ENCODE results near the gene CREB3L4.

Gene CREB3L4

DNA sequence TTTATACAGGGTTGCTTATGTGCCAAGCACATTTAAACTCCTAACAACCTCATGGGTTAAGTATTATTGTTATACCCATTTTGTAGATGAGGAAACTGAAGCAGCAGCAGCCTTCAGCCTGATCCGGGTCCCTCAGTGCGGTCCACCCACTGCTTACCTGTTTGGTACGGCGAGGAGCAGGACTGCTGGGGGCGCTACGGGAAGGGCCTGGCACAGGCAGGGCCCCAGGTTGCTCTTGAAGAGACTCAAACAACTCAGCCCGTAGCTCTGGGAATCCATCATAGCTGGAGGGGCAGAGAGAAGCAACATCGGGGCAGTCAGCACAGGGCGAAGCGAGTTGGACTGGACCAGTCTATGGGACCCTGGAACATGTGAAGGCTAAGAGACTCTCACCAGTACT lies 30.4 kb upstream of the CREB3L4 start:
- Histone ChIP-seq H3K9me3 (no peaks in the 10 kb centered on the region), H3K27me3 (no peaks in the 10 kb centered on the region), H3K36me3 (peaks cover 100% of the 10 kb centered on the region), H3K27ac (no peak overlapping the region), H3K4me3 (no peak overlapping the region), H4K20me1 (peaks cover 15% of the 10 kb centered on the region), H3K9ac (no peak overlapping the region), H3K4me1 (peaks cover 14% of the 10 kb centered on the region; the same call in 1 of the 2 replicates), H3K4me2 (no peak overlapping the region)
- no peak for TF ChIP-seq Cebpa-rat (IDR thresholded peaks at IDR 0.05)

DNA sequence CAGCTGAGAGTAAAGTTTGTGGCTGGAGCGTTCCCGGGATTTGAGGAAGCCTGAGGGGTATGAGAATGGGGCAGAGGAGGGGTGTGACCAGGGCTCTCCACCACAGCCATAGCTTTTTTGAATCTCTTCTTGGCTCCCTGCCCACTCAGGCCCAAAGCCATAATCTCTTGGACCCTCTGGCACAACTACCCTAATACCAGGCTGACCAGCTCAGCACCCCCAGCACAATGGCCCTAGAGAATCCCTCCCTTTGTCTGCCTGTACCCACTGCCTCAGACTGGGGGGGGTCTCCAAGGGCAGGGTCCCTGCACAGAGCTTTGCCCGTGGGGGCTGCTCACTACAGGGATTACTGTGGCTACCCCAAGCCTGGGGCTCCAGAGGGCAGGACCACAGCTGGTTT lies 28.7 kb upstream of the CREB3L4 start:
- no peak overlapping the region for H3K4me2 ChIP-seq

GRCh38 chr1:153939476-153939875 lies 28.2 kb upstream of the CREB3L4 start:
- Histone ChIP-seq H3K4me2 (no peak overlapping the region), H3K9ac (no peak overlapping the region), H3K27ac (no peak overlapping the region), H3K36me3 (peaks cover 98% of the 10 kb centered on the region), H3K27me3 (no peaks in the 10 kb centered on the region), H3K9me3 (no peaks in the 10 kb centered on the region), H4K20me1 (peaks cover 15% of the 10 kb centered on the region), H3K4me1 (peaks cover 33% of the 10 kb centered on the region), H3K4me3 (no peak overlapping the region)
- no peak for TF ChIP-seq Cebpa-rat (IDR thresholded peaks at IDR 0.05)

More for the DNA sequence above, 28.7 kb upstream of the CREB3L4 start:
- TF ChIP-seq Cebpa-rat (IDR thresholded peaks at IDR 0.05), result no peak
- Histone ChIP-seq H3K4me3 (no peak overlapping the region), H3K27me3 (no peaks in the 10 kb centered on the region), H3K27ac (no peak overlapping the region), H3K9me3 (no peaks in the 10 kb centered on the region), H4K20me1 (peaks cover 15% of the 10 kb centered on the region), H3K36me3 (peaks cover 100% of the 10 kb centered on the region), H3K9ac (no peak overlapping the region), H3K4me1 (peaks cover 28% of the 10 kb centered on the region)

GRCh38 chr1:153940756-153941155 lies 26.9 kb upstream of the CREB3L4 start:
- no peak for TF ChIP-seq Cebpa-rat (IDR thresholded peaks at IDR 0.05)
- no peak overlapping the region; the same call in 1 of the 2 replicates for H3K9ac ChIP-seq
- H3K36me3 ChIP-seq, result peaks cover 85% of the 10 kb centered on the region

DNA sequence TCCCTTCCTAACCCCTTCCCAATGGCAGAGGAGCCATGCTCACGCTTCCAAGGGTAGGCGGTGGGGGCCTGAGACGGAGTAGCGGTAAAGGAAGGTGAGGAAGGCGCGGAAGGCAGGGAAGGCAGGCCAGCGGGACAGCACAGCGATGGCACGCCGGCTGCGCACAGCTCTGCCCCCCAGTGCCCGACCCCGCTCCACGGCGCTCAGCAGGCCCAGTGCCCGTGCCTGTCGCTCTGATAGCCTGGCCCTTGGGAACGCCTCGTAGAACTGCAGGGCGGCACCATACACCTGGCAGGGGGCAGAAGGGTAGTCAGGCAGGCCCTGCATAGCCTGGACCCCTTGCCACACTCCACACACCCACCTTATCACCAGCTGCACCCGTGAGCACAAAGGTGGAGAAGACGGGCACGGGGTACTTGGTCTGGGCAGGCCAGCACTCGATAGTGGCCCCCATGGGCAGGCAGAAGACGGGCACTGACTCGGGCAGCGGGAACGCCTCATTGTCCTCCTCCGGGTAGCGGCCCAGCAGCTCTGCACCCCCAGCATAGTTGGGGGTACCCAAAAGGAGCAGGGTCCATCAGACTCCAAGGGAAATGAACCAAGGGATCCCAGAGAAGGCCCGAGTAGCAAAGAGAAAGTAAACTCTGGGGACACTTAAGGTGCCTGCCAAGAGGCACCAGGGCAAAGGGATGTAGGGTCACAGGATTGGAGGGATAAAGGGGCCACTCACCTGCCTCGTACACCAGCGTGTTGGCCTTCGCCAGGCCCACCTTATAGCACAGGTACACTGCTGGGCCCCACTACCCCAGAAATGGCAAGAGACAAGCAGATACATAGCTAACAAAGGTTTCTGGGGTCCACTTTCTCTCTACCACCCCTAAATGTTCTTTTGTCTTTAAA lies 25.6 kb upstream of the CREB3L4 start:
- no peak overlapping the region for H3K9ac ChIP-seq
- no peaks in the 10 kb centered on the region for H3K9me3 ChIP-seq
- H3K4me3 ChIP-seq, result no peak overlapping the region
- 0 out of 2 replicates have a peak overlapping the region, but pooled peaks have one; percentile 9 for H3K27ac ChIP-seq
- TF ChIP-seq Cebpa-rat (IDR thresholded peaks at IDR 0.05), result no peak
- peaks cover 73% of the 10 kb centered on the region for H3K36me3 ChIP-seq
- H3K4me1 ChIP-seq, result peaks cover 44% of the 10 kb centered on the region
- H3K4me2 ChIP-seq, result no peak overlapping the region
- peaks cover 15% of the 10 kb centered on the region for H4K20me1 ChIP-seq
- no peaks in the 10 kb centered on the region for H3K27me3 ChIP-seq

More at GRCh38 chr1:153940756-153941155, 26.9 kb upstream of the CREB3L4 start:
- Histone ChIP-seq H3K27me3 (no peaks in the 10 kb centered on the region), H3K4me1 (peaks cover 38% of the 10 kb centered on the region), H3K4me2 (no peak overlapping the region), H3K9me3 (no peaks in the 10 kb centered on the region), H4K20me1 (peaks cover 15% of the 10 kb centered on the region), H3K4me3 (no peak overlapping the region), H3K27ac (peak overlapping the region; percentile 30)

DNA sequence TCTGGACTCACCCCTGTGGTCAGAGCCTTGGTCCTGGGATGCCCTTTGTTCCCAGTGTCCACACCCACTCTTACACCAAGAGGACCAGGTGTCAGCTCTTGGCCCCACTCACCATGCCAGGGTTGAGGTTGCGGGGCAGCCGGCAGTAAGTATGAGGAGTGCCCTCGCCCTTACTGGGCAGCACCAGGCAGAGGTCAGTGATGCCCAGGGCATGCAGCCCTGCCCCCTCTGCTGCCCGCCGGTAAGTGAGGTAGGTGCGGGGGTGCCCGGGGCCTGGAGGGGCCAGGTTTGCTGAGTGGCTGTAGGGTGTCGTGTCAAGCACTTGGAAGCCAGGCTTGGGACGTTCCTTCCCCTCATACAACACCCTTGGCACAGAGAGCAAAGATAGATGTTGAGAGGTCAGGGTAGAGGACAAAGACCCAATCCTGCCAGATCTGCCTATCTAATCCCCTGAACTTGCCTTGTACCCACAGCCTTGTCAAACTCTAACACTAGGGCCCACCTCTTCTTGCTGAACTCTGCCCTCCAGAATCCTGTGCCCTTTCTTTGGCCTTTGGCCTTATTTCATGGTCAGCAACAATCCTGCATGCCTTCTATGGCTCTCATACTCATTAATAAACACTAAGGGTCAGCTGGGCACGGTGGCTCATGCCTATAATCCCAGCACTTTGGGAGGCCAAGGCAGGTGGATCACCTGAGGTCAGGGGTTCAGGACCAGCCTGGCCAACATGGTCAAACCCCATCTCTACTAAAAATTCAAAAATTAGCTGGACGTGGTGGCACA lies 24.7 kb upstream of the CREB3L4 start:
- Histone ChIP-seq H3K9me3 (no peaks in the 10 kb centered on the region), H3K4me3 (no peak overlapping the region), H3K36me3 (peaks cover 73% of the 10 kb centered on the region), H3K9ac (no peak overlapping the region), H3K27me3 (no peaks in the 10 kb centered on the region), H3K4me2 (no peak overlapping the region), H3K4me1 (peaks cover 47% of the 10 kb centered on the region), H3K27ac (0 out of 2 replicates have a peak overlapping the region, but pooled peaks have one; percentile 9), H4K20me1 (peaks cover 15% of the 10 kb centered on the region)
- no peak for TF ChIP-seq Cebpa-rat (IDR thresholded peaks at IDR 0.05)

GRCh38 chr1:153944005-153944826 lies 23.5 kb upstream of the CREB3L4 start:
- Histone ChIP-seq H3K4me1 (peaks cover 47% of the 10 kb centered on the region), H3K36me3 (peaks cover 73% of the 10 kb centered on the region), H3K9ac (peak overlapping the region; percentile 99), H3K4me3 (peak overlapping the region; percentile 92), H3K9me3 (no peaks in the 10 kb centered on the region), H3K27ac (peak overlapping the region; percentile 100), H4K20me1 (peaks cover 15% of the 10 kb centered on the region), H3K27me3 (no peaks in the 10 kb centered on the region), H3K4me2 (peak overlapping the region; percentile 97)
- TF ChIP-seq Cebpa-rat (IDR thresholded peaks at IDR 0.05), result no peak

- H3K36me3 ChIP-seq, result peaks cover 73% of the 10 kb centered on the region
- no peak for TF ChIP-seq Cebpa-rat (IDR thresholded peaks at IDR 0.05)
- H3K4me2 ChIP-seq, result peak overlapping the region; percentile 97
- H3K9ac ChIP-seq, result peak overlapping the region; percentile 99
- peaks cover 51% of the 10 kb centered on the region for H3K4me1 ChIP-seq
- peaks cover 15% of the 10 kb centered on the region for H4K20me1 ChIP-seq
- H3K27me3 ChIP-seq, result no peaks in the 10 kb centered on the region
- H3K27ac ChIP-seq, result peak overlapping the region; percentile 100
- H3K9me3 ChIP-seq, result no peaks in the 10 kb centered on the region
- peak overlapping the region; percentile 92 for H3K4me3 ChIP-seq
Observed at GRCh38 chr1:153944827-153945117, 22.9 kb upstream of the CREB3L4 start.

GRCh38 chr1:153945131-153945794 lies 22.4 kb upstream of the CREB3L4 start:
- Histone ChIP-seq H3K4me3 (peak overlapping the region; percentile 92), H3K27me3 (no peaks in the 10 kb centered on the region), H3K4me2 (peak overlapping the region; percentile 97), H3K9ac (peak overlapping the region; percentile 99), H3K27ac (peak overlapping the region; percentile 100), H4K20me1 (peaks cover 10% of the 10 kb centered on the region), H3K9me3 (no peaks in the 10 kb centered on the region), H3K36me3 (peaks cover 73% of the 10 kb centered on the region), H3K4me1 (peaks cover 56% of the 10 kb centered on the region)
- TF ChIP-seq Cebpa-rat (IDR thresholded peaks at IDR 0.05), result no peak

Data from BLaER1 (cell line).